Endothelial cell of umbilical vein (primary cell): ENCODE data around the gene HELZ2. TPM values are rescaled to one million over a fixed set of nuclear protein-coding genes. Genes with fewer than 3 reads are reported as not detected.

Source experiments
- BruUV-seq: library from RNA; stranded (reverse); fragments of 400-500 nt; replicated peaks from 2 replicates; lab custom pipeline; 2021; lab: Mats Ljungman, UMichigan
- CTCF ChIA-PET: fragments of 300-600, 350-600 bp; sonication (Branson Sonifier 250); formaldehyde crosslinking; loops from one replicate; lab custom pipeline; 2021; ENCODE audit warnings: antibody characterized with exemption, inconsistent platforms; lab: Charles Lee
- POLR2A ChIA-PET: fragments of 300-600, 350-600 bp; sonication (Branson Sonifier 250); formaldehyde crosslinking; loops from one replicate; lab custom pipeline; 2021; ENCODE audit warnings: antibody characterized with exemption, inconsistent platforms; lab: Charles Lee
- DNase-seq: peaks from one replicate; pipeline ENCODE4 v3.0.0-alpha.2; 2011; ENCODE audit warnings: low read depth, low spot score
- FAIRE-seq: peaks from 2 replicates; lab custom pipeline; 2011; peaks lifted over from hg19 to GRCh38; lab: Jason Lieb, UNC
- H2AFZ ChIP-seq: 2 replicates; pipeline ENCODE4 v1.6.0; 2012; ENCODE audit warnings: low read depth, low read length, control low read depth, inconsistent platforms
- H3K27ac ChIP-seq: 2 replicates; pipeline ENCODE4 v1.5.1; 2011; ENCODE audit warnings: low read depth, mild to moderate bottlenecking, control low read depth, low read length, moderate library complexity; ENCODE audit not compliant: insufficient read depth
- H3K27me3 ChIP-seq, 2 experiments: 2 replicates each; pipeline versions ENCODE4 v1.6.0 to v1.6.1; 2011; ENCODE audit warnings: low read length in 2 of 2, mixed read lengths in 1 of 2; ENCODE audit not compliant: control insufficient read depth in 2 of 2, insufficient read depth in 2 of 2
- H3K36me3 ChIP-seq, 2 experiments: 2 replicates in 1 of 2; 3 replicates in 1 of 2; pipeline ENCODE4 v1.5.1; 2011; ENCODE audit warnings: low read length in 2 of 2, mild to moderate bottlenecking in 1 of 2, moderate library complexity in 1 of 2; ENCODE audit not compliant: control insufficient read depth in 2 of 2, insufficient read depth in 2 of 2; ENCODE audit errors: extremely low read depth in 1 of 2
- H3K4me1 ChIP-seq: 3 replicates; pipeline ENCODE4 v1.5.1; 2011; ENCODE audit warnings: mild to moderate bottlenecking, low read length; ENCODE audit not compliant: control insufficient read depth, insufficient read depth; ENCODE audit errors: extremely low read depth
- H3K4me2 ChIP-seq: 2 replicates; pipeline ENCODE4 v1.6.1; 2011; ENCODE audit warnings: low read length, control low read depth, mixed read lengths; ENCODE audit not compliant: insufficient read depth
- H3K4me3 ChIP-seq, 3 experiments: fragments of 200-600 bp in 1 of 3; sonication (generic), shearing (Covaris generic) in 1 of 3; replicated peaks in 1 of 3; 2 replicates each; pipeline ENCODE4 v1.5.1; 2011 to 2016; ENCODE audit warnings: control low read depth in 3 of 3, low read length in 3 of 3, mild to moderate bottlenecking in 2 of 3, inconsistent platforms in 1 of 3, low read depth in 1 of 3, moderate library complexity in 1 of 3; ENCODE audit not compliant: insufficient read depth in 1 of 3
- H3K79me2 ChIP-seq: 2 replicates; pipeline ENCODE4 v1.6.0; 2012; ENCODE audit warnings: low read length, inconsistent platforms; ENCODE audit not compliant: control insufficient read depth, insufficient read depth
- H3K9ac ChIP-seq: replicated peaks from 2 replicates; pipeline ENCODE3; 2011; ENCODE audit warnings: low read length, control low read depth; ENCODE audit not compliant: insufficient read depth; ENCODE audit errors: extremely low read depth
- H3K9me1 ChIP-seq: replicated peaks from 3 replicates; pipeline ENCODE4 v1.6.0; 2011; ENCODE audit warnings: mild to moderate bottlenecking, low read length; ENCODE audit not compliant: control insufficient read depth, insufficient read depth; ENCODE audit errors: extremely low read depth
- H3K9me3 ChIP-seq: replicated peaks from 2 replicates; pipeline ENCODE4 v1.5.1; 2012; ENCODE audit warnings: low read length, inconsistent platforms; ENCODE audit not compliant: control insufficient read depth, insufficient read depth
- H4K20me1 ChIP-seq: replicated peaks from 2 replicates; pipeline ENCODE3; 2011; ENCODE audit warnings: mild to moderate bottlenecking, low read length; ENCODE audit not compliant: control insufficient read depth, insufficient read depth; ENCODE audit errors: extremely low read depth
- EZH2 ChIP-seq: IDR thresholded peaks from 2 replicates; pipeline ENCODE4 v1.6.1; 2012; ENCODE audit warnings: borderline replicate concordance, low read depth, mild to moderate bottlenecking, moderate library complexity, low read length, inconsistent platforms; ENCODE audit not compliant: severe bottlenecking
- FOS ChIP-seq: IDR thresholded peaks from 2 replicates; pipeline ENCODE4 v1.6.1; 2011; ENCODE audit warnings: mild to moderate bottlenecking, low read length, moderate library complexity, borderline replicate concordance; ENCODE audit not compliant: insufficient read depth
- GATA2 ChIP-seq: IDR thresholded peaks from 2 replicates; pipeline ENCODE4 v1.7.0; 2011; ENCODE audit warnings: low read depth, mild to moderate bottlenecking, moderate library complexity, mixed read lengths, low read length; ENCODE audit not compliant: insufficient read length, insufficient read depth
- JUN ChIP-seq: IDR thresholded peaks from 2 replicates; pipeline ENCODE4 v1.6.1; 2011; ENCODE audit warnings: borderline replicate concordance, low read depth; ENCODE audit not compliant: insufficient read length, insufficient read depth
- MYC ChIP-seq: IDR thresholded peaks from one replicate; pipeline ENCODE4 v1.6.1; 2011; ENCODE audit warnings: mild to moderate bottlenecking, low read depth, low read length
- POLR2A ChIP-seq: IDR thresholded peaks from 2 replicates; pipeline ENCODE4 v1.6.1; 2012; ENCODE audit warnings: low read depth, mild to moderate bottlenecking, control low read depth, low read length
- POLR2AphosphoS5 ChIP-seq: IDR thresholded peaks from 2 replicates; pipeline ENCODE4 v1.6.1; 2012; ENCODE audit warnings: low read depth, mild to moderate bottlenecking, control low read depth, low read length, moderate library complexity; ENCODE audit not compliant: insufficient read depth
- dilution Hi-C: fragments of 300-500 bp; cut with MboI; formaldehyde crosslinking; loops from one replicate; pipeline ENCODE4 v1.15.0; 2019; ENCODE audit warnings: low sequenced_read_pairs; ENCODE audit not compliant: extremely low pct_ligation_motif_present
- intact Hi-C: fragments of 100-400 bp; cut with micrococcal nuclease; formaldehyde crosslinking; loops from one replicate; pipeline ENCODE4 v1.10.0; 2022
- polyA plus RNA-seq, 4 experiments: library from polyadenylated mRNA; depleted of rRNA in 3 of 4; stranded (reverse) in 3 of 4; unstranded in 1 of 4; fragments of >200 nt; gene quantifications; 2 replicates each; pipeline versions ENCODE4 v1.2.1 to v1.2.3, GENCODE V29; 2011 to 2012; ENCODE audit warnings: missing spikeins in 1 of 4
- total RNA-seq: library from RNA; stranded (reverse); gene quantifications from 2 replicates; pipeline ENCODE4 v1.2.3, GENCODE V29; 2021
- TF ChIP-seq, protein P1 (sequence below): IDR thresholded peaks from 2 replicates; pipeline ENCODE4 v1.6.1; 2011; ENCODE audit not compliant: insufficient read depth, insufficient read length
- TF ChIP-seq, protein P2 (sequence below), 2 donors: IDR thresholded peaks; 1 replicate in 1 of 2; 2 replicates in 1 of 2; pipeline ENCODE4 v1.5.1; 2011; ENCODE audit warnings: low read length in 2 of 2, mild to moderate bottlenecking in 2 of 2, moderate library complexity in 2 of 2, control low read depth in 1 of 2, inconsistent platforms in 1 of 2, low read depth in 1 of 2; ENCODE audit not compliant: insufficient read depth in 1 of 2; ENCODE audit errors: extremely low read depth in 1 of 2

The HELZ2 gene
- total and polyA plus RNA-seq, 2 donors (not counting 3 experiments of a cell fraction or from before 2014, with no cell fraction given), result 10.6 to 33.2 TPM

DNA sequence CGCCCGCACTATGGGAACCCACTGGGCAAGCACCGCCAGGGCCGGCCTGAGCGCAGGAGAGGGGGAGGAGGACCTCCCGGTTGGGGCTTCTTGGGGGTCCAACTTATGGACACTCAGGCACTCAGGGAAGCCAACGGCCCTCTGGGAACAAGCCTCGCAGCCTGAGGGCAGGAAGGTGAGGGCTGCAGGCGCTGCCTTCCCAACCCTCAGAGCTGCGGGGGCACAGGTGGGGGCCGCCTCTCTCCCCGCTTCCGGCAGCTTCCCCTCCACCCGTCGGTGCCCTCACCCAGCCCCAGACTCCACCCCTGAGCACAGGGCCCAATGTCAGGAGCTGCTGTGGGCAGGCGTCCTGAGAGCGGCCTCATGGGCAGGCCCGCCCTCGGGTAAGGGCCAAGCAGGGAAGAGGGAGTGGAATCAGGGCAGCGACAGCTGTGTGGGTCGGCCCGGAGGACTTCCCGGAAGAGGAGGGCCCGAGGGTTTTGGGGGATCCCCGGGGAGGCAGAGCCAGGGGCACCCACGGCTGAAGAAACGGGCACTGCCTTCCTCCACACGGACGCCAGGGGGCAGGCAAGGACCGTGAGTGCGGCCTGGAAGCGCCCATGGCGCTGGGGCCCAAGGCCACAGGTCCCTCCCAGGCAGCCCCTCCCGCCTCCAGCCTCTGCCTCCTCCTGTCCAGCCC, 36.4 kb downstream of the HELZ2 start:
- Histone ChIP-seq H3K4me3 (peak overlapping the region in 1 of 3 experiments; percentile 34), H3K27ac (no peak overlapping the region), H3K4me1 (no peaks in the 10 kb centered on the region), H3K36me3 (no peaks in the 10 kb centered on the region), H3K79me2 (no peaks in the 10 kb centered on the region), H3K27me3 (no peaks in the 10 kb centered on the region), H3K9me3 (no peaks in the 10 kb centered on the region), H2AFZ (peak overlapping the region; percentile 61), H3K9ac (no peak overlapping the region), H3K9me1 (no peaks in the 10 kb centered on the region), H4K20me1 (no peaks in the 10 kb centered on the region), H3K4me2 (no peak overlapping the region)
- TF ChIP-seq GATA2 (no peak), POLR2A (peak; percentile 41), EZH2 (no peak), FOS (no peak), JUN (no peak), MYC (no peak), POLR2AphosphoS5 (peak; percentile 52)
- TF ChIP-seq, protein P1, sequence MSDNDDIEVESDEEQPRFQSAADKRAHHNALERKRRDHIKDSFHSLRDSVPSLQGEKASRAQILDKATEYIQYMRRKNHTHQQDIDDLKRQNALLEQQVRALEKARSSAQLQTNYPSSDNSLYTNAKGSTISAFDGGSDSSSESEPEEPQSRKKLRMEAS, result no peak
- TF ChIP-seq, protein P2, sequence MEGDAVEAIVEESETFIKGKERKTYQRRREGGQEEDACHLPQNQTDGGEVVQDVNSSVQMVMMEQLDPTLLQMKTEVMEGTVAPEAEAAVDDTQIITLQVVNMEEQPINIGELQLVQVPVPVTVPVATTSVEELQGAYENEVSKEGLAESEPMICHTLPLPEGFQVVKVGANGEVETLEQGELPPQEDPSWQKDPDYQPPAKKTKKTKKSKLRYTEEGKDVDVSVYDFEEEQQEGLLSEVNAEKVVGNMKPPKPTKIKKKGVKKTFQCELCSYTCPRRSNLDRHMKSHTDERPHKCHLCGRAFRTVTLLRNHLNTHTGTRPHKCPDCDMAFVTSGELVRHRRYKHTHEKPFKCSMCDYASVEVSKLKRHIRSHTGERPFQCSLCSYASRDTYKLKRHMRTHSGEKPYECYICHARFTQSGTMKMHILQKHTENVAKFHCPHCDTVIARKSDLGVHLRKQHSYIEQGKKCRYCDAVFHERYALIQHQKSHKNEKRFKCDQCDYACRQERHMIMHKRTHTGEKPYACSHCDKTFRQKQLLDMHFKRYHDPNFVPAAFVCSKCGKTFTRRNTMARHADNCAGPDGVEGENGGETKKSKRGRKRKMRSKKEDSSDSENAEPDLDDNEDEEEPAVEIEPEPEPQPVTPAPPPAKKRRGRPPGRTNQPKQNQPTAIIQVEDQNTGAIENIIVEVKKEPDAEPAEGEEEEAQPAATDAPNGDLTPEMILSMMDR (IDR thresholded peaks at IDR 0.05; ENCODE audit: extremely low read depth in 1 of 2, insufficient read depth in 1 of 2, low read depth in 1 of 2, low read length in 2 of 2), result peak; percentile 86 to 98
- POLR2A ChIA-PET, result interaction anchor here (0.5 to 1.5 kb wide), 5 partner anchors 9 to 506 kb away, joined by 3 to 6 read pairs (median 5); partner anchors contain the start of genes HELZ2 and TPD52L2
- FAIRE-seq, result peak; percentile 93
- intact Hi-C loops, result loop anchor here (1.0 to 2.0 kb wide), 6 partner anchors 237 to 583 kb away; no protein-coding TSS in a partner anchor
- DNase-seq, result peak; percentile 90
- CTCF ChIA-PET, result interaction anchor here (0.7 to 5.7 kb wide), 43 partner anchors 9 to 584 kb away, joined by 3 to 89 read pairs (median 5); partner anchors contain the start of genes ARFRP1, DNAJC5, GMEB2 and HELZ2
- no TSS peak for BruUV-seq
- dilution Hi-C loops, result no loop called here
